Activated CD4-positive, alpha-beta memory T cell treated with anti-CD3 and anti-CD28 coated beads, Interleukin-2, amount 10 ng/mL, durations not matched to agents 7 days and 5 days (primary cell): Measurements from ENCODE around the gene FBXL15. TPM values are rescaled to one million over a fixed set of nuclear protein-coding genes. Genes with fewer than 3 reads are reported as not detected.

ENCODE experiments used
- CTCF ChIA-PET: fragments of 350-600 bp; sonication (Branson Sonifier 250); formaldehyde crosslinking; loops from one replicate; lab custom pipeline; 2021; ENCODE audit warnings: antibody characterized with exemption, inconsistent platforms; lab: Charles Lee
- POLR2A ChIA-PET: fragments of 350-600 bp; sonication (Branson Sonifier 250); formaldehyde crosslinking; loops from one replicate; lab custom pipeline; 2021; ENCODE audit warnings: antibody characterized with exemption; lab: Charles Lee
- DNase-seq: peaks from one replicate; pipeline ENCODE4 v3.0.0-alpha.2; 2020
- H3K27ac Mint-ChIP-seq: one replicate; pipeline ENCODE4 v1.8.0; 2021; ENCODE audit warnings: mild to moderate bottlenecking, mixed read lengths
- H3K27me3 Mint-ChIP-seq: one replicate; pipeline ENCODE4 v1.8.0; 2021; ENCODE audit warnings: mixed read lengths
- H3K36me3 Mint-ChIP-seq: one replicate; pipeline ENCODE4 v1.8.0; 2021; ENCODE audit warnings: low read depth, mixed read lengths
- H3K4me1 Mint-ChIP-seq: one replicate; pipeline ENCODE4 v1.8.0; 2021; ENCODE audit warnings: mixed read lengths
- H3K4me3 Mint-ChIP-seq: one replicate; pipeline ENCODE4 v1.8.0; 2021; ENCODE audit warnings: mild to moderate bottlenecking, mixed read lengths
- H3K9me3 Mint-ChIP-seq: one replicate; pipeline ENCODE4 v1.8.0; 2021; ENCODE audit warnings: mixed read lengths
- total RNA-seq, 2 experiments: library from RNA; stranded (reverse); gene quantifications; one replicate each; pipeline ENCODE4 v1.2.3, GENCODE V29; 2021

The FBXL15 gene
- total RNA-seq, 2 experiments from 2014 or later, result 13.5 to 14.3 TPM

- Mint-ChIP-seq H3K27ac (no peak overlapping the region), H3K27me3 (no peaks in the 10 kb centered on the region), H3K9me3 (no peaks in the 10 kb centered on the region), H3K4me1 (peaks cover 17% of the 10 kb centered on the region), H3K36me3 (peaks cover 4% of the 10 kb centered on the region), H3K4me3 (no peak overlapping the region)
- ChIA-PET CTCF (interaction anchor here (1.1 to 2.3 kb wide), 2 partner anchors 11 to 68 kb away, joined by 4 to 8 read pairs; no protein-coding TSS in a partner anchor), POLR2A (no interaction called here)
- no peak for DNase-seq
Measured at GRCh38 chr10:102467318-102467717, 46.7 kb downstream of the FBXL15 start.

DNA sequence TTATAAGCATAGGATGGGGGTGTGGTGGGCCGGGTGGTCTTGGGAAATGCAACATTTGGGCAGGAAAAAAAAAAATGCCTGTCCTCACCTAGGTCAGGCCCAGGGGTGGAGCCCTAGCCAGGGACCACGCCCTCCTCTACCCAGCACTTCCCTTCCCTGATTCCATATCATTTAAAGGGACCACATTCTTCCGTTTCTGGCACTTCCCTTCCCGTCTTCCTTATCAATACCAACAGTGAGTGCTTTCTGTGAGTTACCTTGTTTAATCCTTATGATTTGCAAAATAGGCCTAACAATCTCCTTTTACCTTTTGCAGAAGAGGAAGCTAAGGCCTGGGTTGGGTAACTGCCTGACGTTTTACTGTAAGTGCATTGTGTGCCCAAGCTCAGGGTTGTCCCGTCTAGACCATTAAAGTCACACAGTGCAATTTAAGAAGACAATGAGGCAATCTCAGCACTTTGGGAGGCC lies 47.4 kb downstream of the FBXL15 start:
- H3K4me3 Mint-ChIP-seq, result no peak overlapping the region
- ChIA-PET CTCF (interaction anchor here (1.1 to 2.3 kb wide), 2 partner anchors 11 to 69 kb away, joined by 4 to 8 read pairs; no protein-coding TSS in a partner anchor), POLR2A (interaction anchor here (1.2 kb wide), 1 partner anchor 310 kb away, joined by 3 read pairs; no protein-coding TSS in a partner anchor)
- H3K27me3 Mint-ChIP-seq, result no peaks in the 10 kb centered on the region
- H3K9me3 Mint-ChIP-seq, result no peaks in the 10 kb centered on the region
- no peak overlapping the region for H3K27ac Mint-ChIP-seq
- H3K36me3 Mint-ChIP-seq, result peaks cover 7% of the 10 kb centered on the region
- H3K4me1 Mint-ChIP-seq, result peaks cover 14% of the 10 kb centered on the region
- no peak for DNase-seq

DNA sequence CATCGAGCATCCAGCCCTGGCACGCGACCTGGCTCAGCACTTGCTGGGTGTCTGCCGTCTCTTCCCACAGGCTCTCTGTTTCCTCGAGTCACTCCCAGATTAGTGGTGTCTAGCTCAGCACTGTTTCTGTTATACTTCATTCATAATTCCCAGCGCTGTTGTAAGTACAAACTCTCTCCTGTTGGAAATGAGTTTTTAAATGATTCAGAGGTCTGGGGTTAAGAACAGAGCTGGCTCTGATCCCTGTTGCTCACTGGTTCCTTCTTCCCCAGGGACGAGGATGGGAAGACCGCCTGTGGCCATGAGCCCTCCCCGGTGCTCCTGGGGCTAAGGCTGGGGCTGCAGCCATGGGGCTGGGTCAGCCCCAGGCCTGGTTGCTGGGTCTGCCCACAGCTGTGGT lies 48.0 kb downstream of the FBXL15 start:
- Mint-ChIP-seq H3K27ac (no peak overlapping the region), H3K27me3 (no peaks in the 10 kb centered on the region), H3K36me3 (peaks cover 7% of the 10 kb centered on the region), H3K4me1 (peaks cover 18% of the 10 kb centered on the region), H3K9me3 (no peaks in the 10 kb centered on the region), H3K4me3 (no peak overlapping the region)
- ChIA-PET CTCF (interaction anchor here (1.1 to 2.3 kb wide), 2 partner anchors 10 to 70 kb away, joined by 4 to 8 read pairs; no protein-coding TSS in a partner anchor), POLR2A (interaction anchor here (0.9 to 1.6 kb wide), 4 partner anchors 8 to 310 kb away, joined by 3 to 6 read pairs (median 3); partner anchors contain the start of gene C10orf95)
- DNase-seq, result no peak

- no peaks in the 10 kb centered on the region for H3K27me3 Mint-ChIP-seq
- no peaks in the 10 kb centered on the region for H3K9me3 Mint-ChIP-seq
- ChIA-PET POLR2A (interaction anchor here (1.6 kb wide), 1 partner anchor 20 kb away, joined by 10 read pairs; the partner anchor contains the start of gene C10orf95), CTCF (interaction anchor here (3.3 kb wide), 1 partner anchor 240 kb away, joined by 9 read pairs; no protein-coding TSS in a partner anchor)
- peaks cover 18% of the 10 kb centered on the region for H3K4me1 Mint-ChIP-seq
- H3K4me3 Mint-ChIP-seq, result no peak overlapping the region
- no peak for DNase-seq
- H3K27ac Mint-ChIP-seq, result no peak overlapping the region
- H3K36me3 Mint-ChIP-seq, result peaks cover 10% of the 10 kb centered on the region
Measured at GRCh38 chr10:102470579-102471546, 50.2 kb downstream of the FBXL15 start.

Other genes starting within 250 kb of the FBXL15 start
- not detected for gene ELOVL3, start 194.5 kb upstream of the FBXL15 start, total RNA-seq
- not detected for gene PITX3, start 179.3 kb upstream of the FBXL15 start, total RNA-seq
- 10 to 100 TPM; 42.4 to 43.1 TPM for gene GBF1, start 175.3 kb upstream of the FBXL15 start, total RNA-seq
- 100 to 1,000 TPM; 121 to 122 TPM for gene NFKB2, start 25.1 kb upstream of the FBXL15 start, total RNA-seq
- 1 to 10 TPM; 1.4 TPM for gene PSD, start 2.1 kb upstream of the FBXL15 start, total RNA-seq
- 10 to 100 TPM; 60.9 to 64.5 TPM for gene CUEDC2, start 11.7 kb downstream of the FBXL15 start, total RNA-seq
- under 1 TPM in 1 of 2 experiments, not detected in 1; 0.33 TPM for gene C10orf95, start 30.7 kb downstream of the FBXL15 start, total RNA-seq
- 10 to 100 TPM; 74.3 to 78.9 TPM for gene ACTR1A, start 81.9 kb downstream of the FBXL15 start, total RNA-seq
- gene SUFU, start 83.1 kb downstream of the FBXL15 start, total RNA-seq, result 10 to 100 TPM; 18.0 to 19.6 TPM
- gene TRIM8, start 223.6 kb downstream of the FBXL15 start, total RNA-seq, result 10 to 100 TPM; 53.0 to 56.0 TPM